T-helper 2 cell treated with Interferon-gamma antibody and Interleukin-4, amounts not matched to agents 100 ng/mL and 5 ng/mL, for 36 hours (primary cell): ENCODE measurements around the gene PLK2. TPM values are rescaled to one million over a fixed set of nuclear protein-coding genes. Genes with fewer than 3 reads are reported as not detected.

ENCODE experiments used
- total RNA-seq: library from RNA; stranded (reverse); gene quantifications from 2 replicates; pipeline ENCODE4 v1.2.3, GENCODE V29; 2022

Gene PLK2
- total RNA-seq, 1 donor from 2014 or later = 2.7 TPM

Other genes starting within 250 kb of the PLK2 start
- gene GAPT, start 31.3 kb upstream of the PLK2 start, total RNA-seq = not detected in 2 replicates
- not detected in 2 replicates for gene RAB3C, start 123.0 kb upstream of the PLK2 start, total RNA-seq